HG03066 (cell line): Measurements from ENCODE around the gene AKAP12.

Source experiments
- ATAC-seq: cut with Tn5 transposase; IDR thresholded peaks from one replicate; pipeline ENCODE4 v1.9.1; 2021; ENCODE audit warnings: low read depth; ENCODE audit not compliant: unreplicated experiment

The AKAP12 gene

DNA sequence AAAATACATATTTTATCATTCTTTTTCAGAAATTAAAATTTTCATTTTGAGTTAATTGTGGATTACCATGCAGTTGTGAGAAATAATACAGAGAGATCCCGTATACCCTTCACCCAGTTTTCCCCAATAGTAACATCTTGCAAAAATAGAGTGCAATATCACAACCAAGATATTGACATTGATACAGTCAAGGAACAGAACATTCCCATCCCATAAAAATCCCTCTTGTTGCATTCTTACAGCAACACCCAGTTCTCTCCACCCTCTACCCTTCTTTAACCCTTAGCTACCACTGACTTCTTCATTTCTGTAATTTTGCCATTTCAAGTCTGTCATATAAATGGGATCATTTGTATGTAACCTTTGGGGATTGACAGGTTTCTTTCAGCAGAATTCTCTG lies 6.9 kb upstream of the AKAP12 start:
- no peak for ATAC-seq

DNA sequence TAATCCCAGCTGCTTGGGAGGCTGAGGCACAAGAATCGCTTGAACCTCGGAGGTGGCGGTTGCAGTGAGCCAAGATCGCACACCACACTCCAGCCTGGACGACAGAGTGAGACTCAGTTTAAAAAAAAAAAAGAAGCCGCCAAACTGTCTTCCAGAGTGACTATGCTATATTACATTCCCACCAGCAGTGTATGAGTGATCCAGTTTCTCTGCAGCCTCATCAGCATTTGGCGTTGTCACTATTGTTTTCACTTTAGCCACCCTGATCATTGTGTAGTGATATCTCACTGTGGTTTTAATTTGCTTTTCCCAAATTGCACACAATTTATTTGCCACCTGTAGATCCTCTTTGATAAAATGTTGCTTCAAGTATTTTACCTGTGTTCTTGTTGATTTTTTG lies 6.0 kb upstream of the AKAP12 start:
- no peak for ATAC-seq

- no peak for ATAC-seq
Measured at GRCh38 chr6:151236668-151237401, 2.9 kb upstream of the AKAP12 start.

GRCh38 chr6:151240036-151240685 lies 394 bp downstream of the AKAP12 start:
- ATAC-seq, result no peak

GRCh38 chr6:151240791-151241642 lies 1.2 kb downstream of the AKAP12 start:
- ATAC-seq, result no peak

DNA sequence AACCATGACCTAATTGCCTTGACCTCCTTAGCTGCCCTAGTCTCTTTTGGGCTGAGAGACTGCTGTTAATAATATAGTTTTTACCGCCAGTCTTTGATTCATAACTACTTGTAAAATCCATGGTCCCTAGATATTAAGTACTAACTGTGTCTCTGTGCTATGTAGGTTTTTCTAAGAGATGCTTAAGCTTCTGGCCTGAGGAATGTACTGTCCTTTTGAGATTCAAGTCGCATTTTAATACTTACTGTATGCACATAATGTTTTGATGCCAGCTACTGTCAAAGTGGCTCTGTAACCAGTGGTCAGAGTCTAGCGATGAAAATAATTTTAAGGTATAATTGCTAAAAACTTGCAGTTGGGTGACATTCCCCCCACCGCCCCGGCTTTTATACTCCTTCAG lies 2.1 kb downstream of the AKAP12 start:
- ATAC-seq, result no peak

- ATAC-seq, result no peak
Measured at GRCh38 chr6:151242420-151242861, 2.7 kb downstream of the AKAP12 start.

- no peak for ATAC-seq
Measured at GRCh38 chr6:151243481-151243880, 3.7 kb downstream of the AKAP12 start.

DNA sequence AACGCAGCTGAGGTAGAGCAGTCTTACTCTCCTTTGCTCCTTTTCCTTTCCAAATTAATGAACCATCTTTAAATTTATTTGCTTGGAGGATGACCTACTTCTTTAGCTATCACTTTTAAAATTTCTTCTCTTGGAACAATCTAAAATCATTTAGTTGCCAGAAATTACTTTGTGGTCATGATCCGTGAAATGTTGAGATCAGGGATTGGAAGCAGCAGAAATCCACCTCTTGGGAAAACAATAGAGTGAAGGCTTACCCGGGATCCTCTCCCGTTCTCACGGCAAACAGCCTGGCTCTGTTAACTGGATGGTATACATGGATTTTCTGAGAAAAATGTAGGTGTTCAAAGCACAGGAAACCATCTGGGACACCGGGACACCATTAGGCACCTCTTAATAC lies 7.7 kb downstream of the AKAP12 start:
- no peak for ATAC-seq

DNA sequence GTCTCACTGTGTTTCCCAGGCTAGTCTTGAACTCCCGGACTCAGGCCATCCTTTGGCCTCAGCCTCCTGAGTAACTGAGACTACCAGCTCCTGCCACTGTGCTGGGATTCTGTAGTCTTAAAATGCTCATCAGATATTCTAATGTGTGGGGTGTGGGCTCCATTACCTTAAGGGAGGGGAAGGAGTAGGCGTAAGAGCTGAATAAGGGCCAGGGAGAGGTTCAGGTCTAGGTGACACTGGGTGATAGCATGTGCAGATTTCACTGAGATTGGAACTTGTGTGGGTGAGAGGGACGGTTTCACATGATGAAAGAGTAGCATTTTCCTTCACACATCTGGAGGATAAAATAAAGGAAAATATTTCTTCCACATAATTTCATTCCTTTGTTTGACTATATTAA lies 8.5 kb downstream of the AKAP12 start:
- ATAC-seq, result no peak

DNA sequence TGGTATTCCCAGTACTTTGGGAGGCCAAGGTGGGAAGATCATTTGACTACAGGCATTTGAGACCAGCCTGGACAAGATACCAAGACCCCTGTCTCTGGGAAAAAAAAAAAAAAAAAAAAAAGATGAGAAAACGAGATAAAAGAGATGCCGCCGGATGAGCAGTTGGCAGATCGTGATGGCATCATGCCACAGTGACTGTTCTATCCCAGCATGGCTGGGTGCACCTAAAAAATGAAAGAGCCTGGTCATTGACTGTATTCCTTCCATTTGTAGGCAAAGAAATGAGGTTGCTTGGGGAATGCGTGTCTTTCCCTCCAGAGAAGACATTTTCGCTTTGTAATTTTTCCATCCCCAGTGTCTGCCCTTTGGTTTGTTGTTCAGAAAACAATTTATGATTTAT lies 12.9 kb downstream of the AKAP12 start:
- no peak for ATAC-seq

GRCh38 chr6:151254451-151255081 lies 14.8 kb downstream of the AKAP12 start:
- no peak for ATAC-seq

- no peak for ATAC-seq
Measured at GRCh38 chr6:151255811-151256210, 16.0 kb downstream of the AKAP12 start.

- no peak for ATAC-seq
Measured at GRCh38 chr6:151257985-151258445, 18.2 kb downstream of the AKAP12 start.

- no peak for ATAC-seq
Measured at GRCh38 chr6:151260205-151260604, 20.4 kb downstream of the AKAP12 start.

DNA sequence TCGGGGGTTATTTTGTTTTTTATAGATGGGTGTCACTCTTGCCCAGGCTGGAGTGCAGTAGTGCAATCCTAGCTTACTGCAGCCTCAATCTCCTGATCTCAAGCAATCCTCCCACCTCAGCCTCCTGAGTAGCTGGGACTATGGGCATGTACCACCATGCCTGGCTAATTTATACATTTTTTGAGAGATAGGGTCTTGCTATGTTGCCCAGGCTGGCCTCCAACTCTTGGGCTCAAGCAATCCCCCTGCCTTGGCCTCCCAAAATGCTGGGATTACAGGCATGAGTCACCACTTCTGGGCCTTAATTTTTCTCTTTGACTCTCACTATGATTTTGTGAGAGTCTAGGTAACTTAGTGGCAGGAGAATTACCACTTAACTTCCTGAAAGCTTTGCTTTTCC lies 23.3 kb downstream of the AKAP12 start:
- ATAC-seq, result no peak

DNA sequence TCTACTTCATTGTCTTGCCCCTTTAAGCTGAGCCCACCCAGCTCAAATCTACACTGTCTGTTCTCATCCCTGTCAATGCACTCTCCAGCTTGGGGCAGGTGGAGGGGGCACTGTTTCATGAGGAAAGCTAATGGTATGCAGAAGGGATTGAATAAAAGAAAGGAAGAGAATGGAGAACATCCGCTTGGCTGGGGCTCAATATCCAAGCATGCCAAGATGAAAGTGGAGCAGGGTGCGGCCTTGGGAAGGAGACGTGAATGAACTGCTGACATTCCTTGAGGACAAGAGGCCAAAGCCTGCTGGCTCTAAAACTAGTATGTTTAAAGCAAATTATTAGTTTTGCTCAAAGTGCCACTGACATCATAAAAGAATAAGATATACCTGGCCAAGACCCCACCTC lies 24.2 kb downstream of the AKAP12 start:
- no peak for ATAC-seq

DNA sequence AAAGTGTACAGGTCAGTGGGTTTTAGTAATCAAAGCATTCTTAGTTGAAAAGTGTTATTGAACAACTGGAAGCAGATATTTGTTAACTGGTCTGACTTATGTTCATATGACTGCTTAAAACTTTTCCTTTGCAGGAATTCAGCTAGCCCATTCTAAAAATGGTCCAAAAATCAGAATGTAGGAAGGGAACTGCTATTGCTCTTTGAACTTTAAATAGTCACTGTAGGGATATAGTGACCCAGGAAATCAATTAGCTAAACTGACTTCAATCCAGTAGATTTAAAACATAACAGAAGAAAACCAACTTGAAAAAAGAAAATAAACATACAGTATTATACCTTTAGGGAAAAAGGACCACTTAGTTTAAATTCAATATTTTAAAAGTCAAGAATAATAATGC lies 25.5 kb downstream of the AKAP12 start:
- ATAC-seq, result no peak

DNA sequence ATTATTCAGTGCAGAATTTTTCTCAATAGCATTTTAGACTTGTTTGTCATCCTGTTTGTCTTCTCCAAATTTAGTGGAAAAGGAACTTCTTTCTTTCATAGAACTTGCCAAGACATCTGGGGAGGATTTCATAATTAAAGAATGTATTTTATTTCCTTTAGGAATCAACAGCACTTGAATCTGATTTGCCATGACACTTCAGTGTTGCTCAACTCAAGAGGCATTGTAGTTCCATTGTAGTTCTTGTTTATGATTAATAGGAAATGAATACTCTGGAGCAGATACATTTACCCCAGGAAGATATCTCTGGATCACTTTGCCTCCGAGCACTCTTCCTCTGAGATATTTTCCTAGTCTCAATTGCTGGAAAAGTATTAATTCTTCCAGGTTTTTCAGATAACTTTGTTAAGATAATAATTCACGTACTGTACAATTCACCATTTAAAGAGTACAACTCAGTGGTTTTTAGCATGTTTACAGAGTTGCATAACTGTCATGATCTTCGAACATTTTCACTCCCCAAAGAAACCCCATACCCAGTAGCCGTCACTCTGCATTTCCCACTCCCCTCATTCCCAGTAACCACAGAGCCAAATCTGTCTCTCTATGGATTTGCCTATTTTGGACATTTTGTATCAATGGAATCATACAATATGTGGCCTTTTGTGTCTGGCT lies 29.7 kb downstream of the AKAP12 start:
- no peak for ATAC-seq

DNA sequence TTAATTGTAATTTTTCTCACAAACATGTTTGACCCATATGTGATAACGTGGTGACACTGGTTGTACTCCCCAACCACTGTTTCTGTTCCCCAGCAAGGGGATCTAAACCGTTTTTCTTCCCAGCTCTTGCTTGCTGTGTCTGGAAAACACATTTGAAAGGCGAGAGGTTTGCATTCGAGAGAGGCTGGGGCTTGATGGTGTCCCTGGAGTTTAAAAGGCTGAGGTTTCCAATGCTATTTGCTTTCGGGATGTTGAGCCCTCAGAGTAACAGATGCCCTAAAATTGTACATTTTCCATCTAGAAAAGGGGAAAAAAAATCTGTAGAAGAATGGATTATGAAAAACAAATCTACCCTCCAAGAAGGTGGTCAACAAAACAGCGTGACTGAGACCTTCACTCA lies 35.4 kb downstream of the AKAP12 start:
- no peak for ATAC-seq
